Measurements from ENCODE around the gene DNAJC8. TPM values are rescaled to one million over a fixed set of nuclear protein-coding genes. Genes with fewer than 3 reads are reported as not detected.

Gene DNAJC8
- total RNA-seq: 39.8 and 48.9 TPM in 2 replicates

GRCh38 chr1:28232558-28233263 is at the start of gene DNAJC8:
TSS of gene DNAJC8 (minus strand) at chr1:28233029. CDS start at chr1:28232998, 31 bp downstream.

GRCh38 chr1:28259252-28259933 is 26.6 kb upstream of the DNAJC8 start, which contains the start of gene SESN2:
TSS of gene SESN2 (plus strand) at chr1:28259518. CDS start at chr1:28259848, 330 bp downstream.

GRCh38 chr1:28235755-28236655 is 3.2 kb upstream of the DNAJC8 start, which contains the start of gene ATP5IF1:
TSS of gene ATP5IF1 (plus strand) at chr1:28236124. CDS start at chr1:28236184, 60 bp downstream.

GRCh38 chr1:28176492-28177470 is 56.0 kb downstream of the DNAJC8 start, which contains the start of gene PTAFR:
TSS of gene PTAFR (minus strand) at chr1:28176690. CDS start at chr1:28151021, 25,669 bp downstream.

Other genes with a start within 250 kb of the DNAJC8 start
- 7.8 and 11.1 TPM in 2 replicates for gene EYA3, start 144.4 kb downstream of the DNAJC8 start, total RNA-seq
- gene PTAFR, start 56.3 kb downstream of the DNAJC8 start, total RNA-seq: 0.09 and 0.11 TPM in 2 replicates
- gene ATP5IF1, start 3.1 kb upstream of the DNAJC8 start, total RNA-seq: 96.4 and 113 TPM in 2 replicates
- 4.2 and 7.3 TPM in 2 replicates for gene SESN2, start 26.5 kb upstream of the DNAJC8 start, total RNA-seq
- gene MED18, start 96.0 kb upstream of the DNAJC8 start, total RNA-seq: 21.9 and 24.2 TPM in 2 replicates
- 12.4 and 26.8 TPM in 2 replicates for gene PHACTR4, start 136.7 kb upstream of the DNAJC8 start, total RNA-seq

All from dermis lymphatic vessel endothelial cell (primary cell).